HG02884 (cell line): ENCODE results near the gene HFM1.

Experiments used
- ATAC-seq: cut with Tn5 transposase; IDR thresholded peaks from one replicate; pipeline ENCODE4 v1.9.1; 2021; ENCODE audit warnings: mild to moderate bottlenecking, moderate library complexity; ENCODE audit not compliant: unreplicated experiment

HFM1 gene

GRCh38 chr1:91278754-91279153 is 125.9 kb downstream of the HFM1 start:
- ATAC-seq = no peak

GRCh38 chr1:91273875-91274274 is 130.8 kb downstream of the HFM1 start:
- no peak for ATAC-seq

GRCh38 chr1:91261655-91262054 is 143.0 kb downstream of the HFM1 start:
- ATAC-seq = no peak

- ATAC-seq = no peak
These were observed 159.2 kb downstream of the HFM1 start for GRCh38 chr1:91245435-91245834.

GRCh38 chr1:91244737-91245136 is 159.9 kb downstream of the HFM1 start:
- ATAC-seq = no peak

- no peak for ATAC-seq
These were observed 161.5 kb downstream of the HFM1 start for GRCh38 chr1:91243171-91243570.

GRCh38 chr1:91234181-91234580 is 170.5 kb downstream of the HFM1 start:
- ATAC-seq = no peak

- no peak for ATAC-seq
These were observed 177.9 kb downstream of the HFM1 start for GRCh38 chr1:91226741-91227140.

GRCh38 chr1:91224878-91225277 is 179.8 kb downstream of the HFM1 start:
- no peak for ATAC-seq

GRCh38 chr1:91221017-91221416 is 183.6 kb downstream of the HFM1 start:
- ATAC-seq = no peak

GRCh38 chr1:91217911-91218310 is 186.7 kb downstream of the HFM1 start:
- ATAC-seq = no peak
